GM12801 (cell line): ENCODE data around the gene CAMKMT.

Experiments used
- CTCF ChIP-seq: IDR thresholded peaks from one replicate; pipeline ENCODE4 v1.5.1; 2011; ENCODE audit warnings: control low read depth; ENCODE audit not compliant: insufficient read length; ENCODE audit errors: extremely low read depth

Gene CAMKMT

DNA sequence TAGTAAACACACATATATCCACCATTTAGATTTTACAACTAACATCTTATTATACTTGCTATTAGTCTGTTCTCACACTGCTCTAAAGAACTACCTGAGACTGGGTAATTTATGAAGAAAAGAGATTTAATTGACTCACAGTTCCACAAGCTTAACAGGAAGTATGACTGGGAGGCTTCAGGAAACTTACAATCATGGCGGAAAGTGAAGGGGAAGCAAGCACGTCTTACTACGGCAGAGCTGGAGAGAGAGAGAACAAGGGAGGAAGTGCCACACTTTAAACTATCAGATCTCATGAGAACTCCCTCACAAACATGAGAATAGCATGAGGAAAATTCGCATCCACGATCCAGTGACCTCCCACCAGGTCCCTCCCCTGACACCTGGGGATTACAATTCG, 240.7 kb downstream of the CAMKMT start:
- TF ChIP-seq CTCF, result no peak

- TF ChIP-seq CTCF, result no peak
Observed at GRCh38 chr2:44605511-44605910, 243.8 kb downstream of the CAMKMT start.

DNA sequence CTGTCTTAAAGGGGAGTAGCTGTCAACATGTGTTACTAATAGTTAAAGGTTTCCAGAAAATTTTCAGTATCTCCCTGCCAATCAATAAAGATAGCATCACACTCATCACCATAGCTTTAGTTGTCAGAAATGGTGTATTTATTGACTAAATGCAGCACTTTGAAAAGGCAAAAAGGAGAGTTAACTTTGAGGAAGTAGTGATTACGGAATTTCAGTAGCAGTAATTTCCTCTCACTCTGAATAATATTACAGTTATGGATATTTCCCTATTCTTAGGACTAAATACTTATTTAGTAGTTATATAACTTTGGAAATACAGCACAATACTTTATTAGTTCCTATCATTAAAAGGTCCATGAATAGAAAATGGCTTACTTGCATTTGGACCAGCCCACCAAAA, 250.5 kb downstream of the CAMKMT start:
- no peak for TF ChIP-seq CTCF

DNA sequence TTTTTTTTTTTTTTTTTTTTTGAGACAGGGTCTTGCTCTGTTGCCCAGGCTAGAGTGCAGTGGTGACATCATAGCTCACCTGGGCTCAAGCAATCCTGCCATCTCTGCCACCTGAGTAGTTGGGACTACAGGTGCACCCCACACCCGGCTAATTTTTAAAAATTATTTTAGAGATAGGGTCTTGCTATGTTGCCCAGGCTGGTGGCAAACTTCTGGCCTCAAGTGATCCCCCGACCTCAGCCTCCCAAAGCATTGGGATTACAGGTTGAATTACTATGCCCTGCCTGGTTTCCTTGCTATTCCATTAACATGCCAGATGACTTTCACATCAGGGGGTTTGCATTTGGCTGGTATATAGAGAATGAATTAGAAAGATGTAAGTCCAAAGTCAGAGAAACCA, 253.2 kb downstream of the CAMKMT start:
- TF ChIP-seq CTCF, result no peak

GRCh38 chr2:44615950-44616518, 254.3 kb downstream of the CAMKMT start:
- TF ChIP-seq CTCF, result no peak

DNA sequence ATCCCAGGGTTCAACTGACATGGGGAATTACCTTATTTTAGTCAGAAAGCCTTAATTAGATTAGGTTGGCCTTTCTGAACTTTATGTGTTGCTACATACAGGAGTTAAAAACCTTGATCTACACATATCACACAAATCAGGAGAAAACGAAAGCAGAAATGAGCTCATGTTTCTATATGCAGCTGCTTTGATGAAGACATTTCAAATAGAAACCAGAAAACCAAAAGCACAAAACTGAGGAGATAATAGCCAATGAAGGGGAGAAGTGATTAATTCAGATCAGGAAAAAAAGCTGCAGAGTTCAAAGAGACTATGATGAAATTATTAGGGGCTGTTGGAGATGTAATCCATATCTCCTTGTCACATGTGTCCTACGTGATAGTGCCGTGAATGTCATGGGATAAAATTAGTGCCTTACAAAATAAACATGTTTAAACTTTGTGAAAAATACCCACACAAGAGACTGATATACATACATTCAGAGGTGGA, 255.0 kb downstream of the CAMKMT start:
- TF ChIP-seq CTCF, result no peak

- no peak for TF ChIP-seq CTCF
Observed at GRCh38 chr2:44618251-44619023, 256.7 kb downstream of the CAMKMT start.
